ENCODE data around the gene AURKA. TPM values are rescaled to one million over a fixed set of nuclear protein-coding genes. Genes with fewer than 3 reads are reported as not detected.
"Not testable (repeated sequence)": the region's sequence is repeated elsewhere in the genome, so short reads cannot be mapped to it uniquely, and the experiment has no call there.

The AURKA gene
- polyA plus RNA-seq, 1 donor (not counting 4 experiments of a cell fraction or from before 2014, with no cell fraction given) = 36.1 TPM

- Histone ChIP-seq H3K36me3 (ENCODE audit: control insufficient read depth in 2 of 2, extremely low read depth in 1 of 2, insufficient read depth in 2 of 2, low read length in 2 of 2) (peaks cover 19 to 22% of the 10 kb centered on the region in 2 experiments), H3K9ac (ENCODE audit: control insufficient read depth, extremely low read depth, insufficient read depth, low read length) (no peak overlapping the region), H3K79me2 (ENCODE audit: control insufficient read depth, insufficient read depth, low read length) (no peaks in the 10 kb centered on the region), H3K4me3 (ENCODE audit: control insufficient read depth in 2 of 3, extremely low read depth in 1 of 3, insufficient read depth in 2 of 3, low read depth in 1 of 3, low read length in 3 of 3) (no peak overlapping the region), H3K4me1 (ENCODE audit: control insufficient read depth, extremely low read depth, insufficient read depth, low read length) (no peaks in the 10 kb centered on the region), H3K27ac (ENCODE audit: control insufficient read depth, insufficient read depth, low read length) (no peak overlapping the region), H2AFZ (ENCODE audit: control insufficient read depth, low read length) (no peak overlapping the region), H3K9me1 (ENCODE audit: control insufficient read depth, extremely low read depth, insufficient read depth, low read length) (no peaks in the 10 kb centered on the region), H4K20me1 (ENCODE audit: control insufficient read depth, extremely low read depth, insufficient read depth, low read length) (no peaks in the 10 kb centered on the region), H3K4me2 (ENCODE audit: control insufficient read depth, extremely low read depth, insufficient read depth, low read depth, low read length) (no peak overlapping the region), H3K9me3 (ENCODE audit: control insufficient read depth, low read depth, low read length) (no peaks in the 10 kb centered on the region), H3K27me3 (ENCODE audit: control insufficient read depth, extremely low read depth, insufficient read depth, low read length) (no peaks in the 10 kb centered on the region)
- FAIRE-seq (no peak), DNase-seq (ENCODE audit: low read depth, low spot score) (no peak)
- TF ChIP-seq EZH2 (IDR thresholded peaks at IDR 0.05; ENCODE audit: low read length) = no peak
- no peak for TF ChIP-seq CTCF (optimal IDR thresholded peaks at IDR 0.05 in 1 of 3, IDR thresholded peaks at IDR 0.05 in 1 of 3, conservative IDR thresholded peaks at IDR 0.05 in 1 of 3; ENCODE audit: extremely low read depth in 1 of 3, insufficient read depth in 2 of 3, low read length in 3 of 3)
- dilution Hi-C loops (cut with MboI; ENCODE audit: extremely low pct_ligation_motif_present, low sequenced_read_pairs) = no loop called here
Observed at GRCh38 chr20:56406910-56407309, 14.9 kb upstream of the AURKA start.

- H3K9ac ChIP-seq (ENCODE audit: control insufficient read depth, extremely low read depth, insufficient read depth, low read length); H3K9me1 ChIP-seq (ENCODE audit: control insufficient read depth, extremely low read depth, insufficient read depth, low read length); DNase-seq (ENCODE audit: low read depth, low spot score); H3K79me2 ChIP-seq (ENCODE audit: control insufficient read depth, insufficient read depth, low read length); H3K4me2 ChIP-seq (ENCODE audit: control insufficient read depth, extremely low read depth, insufficient read depth, low read depth, low read length); H3K4me3 ChIP-seq (ENCODE audit: control insufficient read depth in 2 of 3, extremely low read depth in 1 of 3, insufficient read depth in 2 of 3, low read depth in 1 of 3, low read length in 3 of 3); H3K27ac ChIP-seq (ENCODE audit: control insufficient read depth, insufficient read depth, low read length); H3K4me1 ChIP-seq (ENCODE audit: control insufficient read depth, extremely low read depth, insufficient read depth, low read length); FAIRE-seq; H2AFZ ChIP-seq (ENCODE audit: control insufficient read depth, low read length); H3K27me3 ChIP-seq (ENCODE audit: control insufficient read depth, extremely low read depth, insufficient read depth, low read length); H4K20me1 ChIP-seq (ENCODE audit: control insufficient read depth, extremely low read depth, insufficient read depth, low read length); H3K9me3 ChIP-seq (ENCODE audit: control insufficient read depth, low read depth, low read length); dilution Hi-C loops (cut with MboI; ENCODE audit: extremely low pct_ligation_motif_present, low sequenced_read_pairs): not testable (repeated sequence)
- H3K36me3 ChIP-seq (ENCODE audit: control insufficient read depth in 2 of 2, extremely low read depth in 1 of 2, insufficient read depth in 2 of 2, low read length in 2 of 2) = peaks cover 23 to 27% of the 10 kb centered on the region in 2 experiments
Observed at GRCh38 chr20:56405356-56405755, 13.3 kb upstream of the AURKA start.

GRCh38 chr20:56403465-56403864, 11.4 kb upstream of the AURKA start:
- H3K4me1 ChIP-seq (ENCODE audit: control insufficient read depth, extremely low read depth, insufficient read depth, low read length) = no peaks in the 10 kb centered on the region
- dilution Hi-C loops (cut with MboI; ENCODE audit: extremely low pct_ligation_motif_present, low sequenced_read_pairs) = no loop called here
- DNase-seq (ENCODE audit: low read depth, low spot score) (no peak), FAIRE-seq (no peak)
- H3K79me2 ChIP-seq (ENCODE audit: control insufficient read depth, insufficient read depth, low read length) = peaks cover 8% of the 10 kb centered on the region
- no peaks in the 10 kb centered on the region for H3K9me1 ChIP-seq (ENCODE audit: control insufficient read depth, extremely low read depth, insufficient read depth, low read length)
- H3K27me3 ChIP-seq (ENCODE audit: control insufficient read depth, extremely low read depth, insufficient read depth, low read length) = no peaks in the 10 kb centered on the region
- no peaks in the 10 kb centered on the region for H4K20me1 ChIP-seq (ENCODE audit: control insufficient read depth, extremely low read depth, insufficient read depth, low read length)
- no peaks in the 10 kb centered on the region for H3K9me3 ChIP-seq (ENCODE audit: control insufficient read depth, low read depth, low read length)
- H3K36me3 ChIP-seq (ENCODE audit: control insufficient read depth in 2 of 2, extremely low read depth in 1 of 2, insufficient read depth in 2 of 2, low read length in 2 of 2) = peaks cover 28 to 29% of the 10 kb centered on the region in 2 experiments
- no peak overlapping the region for H3K9ac ChIP-seq (ENCODE audit: control insufficient read depth, extremely low read depth, insufficient read depth, low read length)
- H3K4me3 ChIP-seq (ENCODE audit: control insufficient read depth in 2 of 3, extremely low read depth in 1 of 3, insufficient read depth in 2 of 3, low read depth in 1 of 3, low read length in 3 of 3) = no peak overlapping the region
- no peak overlapping the region for H3K4me2 ChIP-seq (ENCODE audit: control insufficient read depth, extremely low read depth, insufficient read depth, low read depth, low read length)
- no peak for TF ChIP-seq CTCF (optimal IDR thresholded peaks at IDR 0.05 in 1 of 3, IDR thresholded peaks at IDR 0.05 in 1 of 3, conservative IDR thresholded peaks at IDR 0.05 in 1 of 3; ENCODE audit: extremely low read depth in 1 of 3, insufficient read depth in 2 of 3, low read length in 3 of 3)
- TF ChIP-seq EZH2 (IDR thresholded peaks at IDR 0.05; ENCODE audit: low read length) = no peak
- no peak overlapping the region for H2AFZ ChIP-seq (ENCODE audit: control insufficient read depth, low read length)
- H3K27ac ChIP-seq (ENCODE audit: control insufficient read depth, insufficient read depth, low read length) = no peak overlapping the region
